ENCODE measurements around the gene OSBPL2.

The OSBPL2 gene

GRCh38 chr20:62212299-62212698, 26.0 kb upstream of the OSBPL2 start:
- DNase-seq (ENCODE audit: extremely low read depth, low read depth), result no peak
- no peak overlapping the region for H3K4me3 ChIP-seq (replicated peaks; ENCODE audit: low read depth, low read length)
- TF ChIP-seq CTCF (IDR thresholded peaks at IDR 0.05; ENCODE audit: low read depth, low read length, missing control alignments), result no peak

- no peak for DNase-seq (ENCODE audit: extremely low read depth, low read depth)
- TF ChIP-seq CTCF (IDR thresholded peaks at IDR 0.05; ENCODE audit: low read depth, low read length, missing control alignments), result no peak
- H3K4me3 ChIP-seq (replicated peaks; ENCODE audit: low read depth, low read length), result no peak overlapping the region
Measured at GRCh38 chr20:62214067-62214466, 24.3 kb upstream of the OSBPL2 start.

GRCh38 chr20:62215020-62215990, 23.0 kb upstream of the OSBPL2 start:
- DNase-seq (ENCODE audit: extremely low read depth, low read depth), result no peak
- H3K4me3 ChIP-seq (replicated peaks; ENCODE audit: low read depth, low read length), result no peak overlapping the region
- TF ChIP-seq CTCF (IDR thresholded peaks at IDR 0.05; ENCODE audit: low read depth, low read length, missing control alignments), result no peak

GRCh38 chr20:62215991-62216635, 22.2 kb upstream of the OSBPL2 start:
- no peak for DNase-seq (ENCODE audit: extremely low read depth, low read depth)
- no peak for TF ChIP-seq CTCF (IDR thresholded peaks at IDR 0.05; ENCODE audit: low read depth, low read length, missing control alignments)
- no peak overlapping the region for H3K4me3 ChIP-seq (replicated peaks; ENCODE audit: low read depth, low read length)

- no peak overlapping the region for H3K4me3 ChIP-seq (replicated peaks; ENCODE audit: low read depth, low read length)
- TF ChIP-seq CTCF (IDR thresholded peaks at IDR 0.05; ENCODE audit: low read depth, low read length, missing control alignments), result no peak
- DNase-seq (ENCODE audit: extremely low read depth, low read depth), result no peak
Measured at GRCh38 chr20:62216636-62217566, 21.4 kb upstream of the OSBPL2 start.

Measured in HFF-Myc (cell line).